GM23338 (cell line): ENCODE results near the gene CD9. TPM values are rescaled to one million over a fixed set of nuclear protein-coding genes. Genes with fewer than 3 reads are reported as not detected.

ENCODE experiments used
- ATAC-seq: fragments of 200-7000 bp; cut with Tn5 transposase; 3 replicates; pipeline ENCODE4 v1.9.1; 2020
- DNase-seq: peaks from one replicate; pipeline ENCODE4 v3.0.0-alpha.2; 2015; ENCODE audit warnings: low spot score
- H2AFZ ChIP-seq: fragments of 200-600 bp; sonication (generic); 2 replicates; pipeline ENCODE4 v1.8.0; 2016; ENCODE audit warnings: antibody characterized with exemption, mild to moderate bottlenecking, moderate library complexity
- H3F3A ChIP-seq: fragments of 200-600 bp; sonication (generic); replicated peaks from 2 replicates; pipeline ENCODE4 v1.8.0; 2017; ENCODE audit warnings: antibody characterized with exemption, mixed run types, low read depth
- H3K27ac ChIP-seq: fragments of 200-600 bp; sonication (generic); 2 replicates; pipeline ENCODE4 v1.6.1; 2016; ENCODE audit warnings: low read depth
- H3K27me3 ChIP-seq: fragments of 200-600 bp; sonication (generic); 2 replicates; pipeline ENCODE4 v1.8.0; 2016; ENCODE audit warnings: mild to moderate bottlenecking, mixed run types, moderate library complexity; ENCODE audit not compliant: insufficient read depth
- H3K36me3 ChIP-seq: fragments of 200-600 bp; sonication (generic); 2 replicates; pipeline ENCODE4 v1.8.0; 2016; ENCODE audit warnings: mild to moderate bottlenecking; ENCODE audit not compliant: insufficient read depth
- H3K4me1 ChIP-seq: fragments of 200-600 bp; sonication (generic); 2 replicates; pipeline ENCODE4 v1.8.0; 2016; ENCODE audit warnings: mild to moderate bottlenecking, moderate library complexity; ENCODE audit not compliant: insufficient read depth
- H3K4me2 ChIP-seq: fragments of 200-600 bp; sonication (generic); 2 replicates; pipeline ENCODE4 v1.7.1; 2017; ENCODE audit warnings: mixed run types
- H3K4me3 ChIP-seq: fragments of 200-600 bp; sonication (generic); 2 replicates; pipeline ENCODE4 v1.6.1; 2016; ENCODE audit warnings: mixed run types
- H3K79me2 ChIP-seq: fragments of 200-600 bp; sonication (generic); replicated peaks from 2 replicates; pipeline ENCODE4 v1.8.0; 2017; ENCODE audit warnings: mild to moderate bottlenecking; ENCODE audit not compliant: insufficient read depth
- H3K9me2 ChIP-seq: fragments of 200-600 bp; sonication (generic); 2 replicates; pipeline ENCODE4 v1.8.0; 2017; ENCODE audit not compliant: insufficient read depth
- H4K20me1 ChIP-seq: fragments of 200-600 bp; sonication (generic); replicated peaks from 2 replicates; pipeline ENCODE4 v1.8.0; 2017; ENCODE audit warnings: mild to moderate bottlenecking; ENCODE audit not compliant: insufficient read depth
- H3K27ac Mint-ChIP-seq: 2 replicates; pipeline ENCODE4 v1.8.0; 2020; ENCODE audit warnings: inconsistent platforms, mild to moderate bottlenecking, moderate library complexity, mixed read lengths
- H3K27me3 Mint-ChIP-seq: 3 replicates; pipeline ENCODE4 v1.8.0; 2022; ENCODE audit warnings: low read depth, mild to moderate bottlenecking, moderate library complexity, mixed read lengths, inconsistent platforms; ENCODE audit not compliant: insufficient read depth, poor library complexity
- H3K36me3 Mint-ChIP-seq: 3 replicates; pipeline ENCODE4 v1.8.0; 2021; ENCODE audit warnings: low read depth, mild to moderate bottlenecking, inconsistent platforms, moderate library complexity, mixed read lengths
- H3K4me1 Mint-ChIP-seq: 3 replicates; pipeline ENCODE4 v1.8.0; 2020; ENCODE audit warnings: mild to moderate bottlenecking, inconsistent platforms, mixed read lengths
- H3K4me3 Mint-ChIP-seq: 3 replicates; pipeline ENCODE4 v1.8.0; 2021; ENCODE audit warnings: moderate library complexity, mild to moderate bottlenecking, inconsistent platforms, mixed read lengths
- H3K9me3 Mint-ChIP-seq: 3 replicates; pipeline ENCODE4 v1.8.0; 2020; ENCODE audit warnings: moderate library complexity, mild to moderate bottlenecking, inconsistent platforms, mixed read lengths
- CTCF ChIP-seq, 2 experiments: fragments of 200-600 bp in 1 of 2; sonication (generic) in 1 of 2; conservative IDR thresholded peaks; 2 replicates each; pipeline versions ENCODE4 v1.5.1 to v1.6.1; 2016 to 2017; ENCODE audit warnings: antibody characterized with exemption in 2 of 2, low read depth in 2 of 2, mild to moderate bottlenecking in 2 of 2, moderate library complexity in 1 of 2
- ETS1 ChIP-seq: IDR thresholded peaks from 2 replicates; pipeline ENCODE4 v1.6.1; 2016; ENCODE audit warnings: antibody characterized with exemption
- JUNB ChIP-seq: IDR thresholded peaks from one replicate; pipeline ENCODE4 v1.6.1; 2016; ENCODE audit warnings: antibody characterized with exemption; ENCODE audit not compliant: unreplicated experiment
- POLR2AphosphoS5 ChIP-seq: IDR thresholded peaks from 2 replicates; pipeline ENCODE4 v1.6.1; 2016; ENCODE audit warnings: antibody characterized with exemption, low read depth
- polyA plus RNA-seq: library from polyadenylated mRNA; unstranded; fragments of >200 nt; fragmentation: Nextera tagmentation; extraction: Ambion mirVana; gene quantifications from 2 replicates; pipeline ENCODE4 v1.2.1, GENCODE V29; 2016
- total RNA-seq: library from RNA; depleted of rRNA; stranded (reverse); fragments of >200 nt; shearing (Covaris generic); gene quantifications from 2 replicates; pipeline ENCODE4 v1.2.3, GENCODE V29; 2014

Gene CD9
- total and polyA plus RNA-seq, 2 experiments from 2014 or later: 222 to 251 TPM

- peak; percentile 58 for DNase-seq
- H3K9me2 ChIP-seq: no peaks in the 10 kb centered on the region
- no peaks in the 10 kb centered on the region for H3K27me3 ChIP-seq
- H3K27me3 Mint-ChIP-seq: peaks cover 34% of the 10 kb centered on the region
- no peak overlapping the region for H3K27ac ChIP-seq
- no peaks in the 10 kb centered on the region for H3K9me3 Mint-ChIP-seq
- peak; percentile 5; the same call in 2 of the 3 replicates for ATAC-seq
- no peaks in the 10 kb centered on the region for H3K79me2 ChIP-seq
- H3F3A ChIP-seq: 0 out of 2 replicates have a peak, but pooled peaks cover 7% of the 10 kb centered on the region
- H4K20me1 ChIP-seq: no peaks in the 10 kb centered on the region
- H2AFZ ChIP-seq: no peak overlapping the region
- H3K36me3 Mint-ChIP-seq: no peaks in the 10 kb centered on the region; the same call in 2 of the 3 replicates
- no peak overlapping the region for H3K4me2 ChIP-seq
- H3K4me1 ChIP-seq: peaks cover 52% of the 10 kb centered on the region
- H3K27ac Mint-ChIP-seq: no peak overlapping the region
- no peaks in the 10 kb centered on the region for H3K36me3 ChIP-seq
- TF ChIP-seq CTCF (conservative IDR thresholded peaks at IDR 0.05; ENCODE audit: low read depth in 2 of 2) (peak; percentile 16 to 36; a peak in 2 of 4 replicates), POLR2AphosphoS5 (no peak)
- no peak overlapping the region for H3K4me3 ChIP-seq
- peaks cover 66% of the 10 kb centered on the region for H3K4me1 Mint-ChIP-seq
- H3K4me3 Mint-ChIP-seq: no peak overlapping the region
Observed at GRCh38 chr12:6276956-6277620, 76.9 kb downstream of the CD9 start.

GRCh38 chr12:6277982-6278438 lies 77.8 kb downstream of the CD9 start:
- Mint-ChIP-seq H3K4me3 (peak overlapping the region; percentile 76), H3K9me3 (no peaks in the 10 kb centered on the region), H3K27ac (no peak overlapping the region), H3K4me1 (peaks cover 61% of the 10 kb centered on the region), H3K36me3 (no peaks in the 10 kb centered on the region; the same call in 2 of the 3 replicates), H3K27me3 (peaks cover 27% of the 10 kb centered on the region)
- Histone ChIP-seq H3K27ac (no peak overlapping the region), H4K20me1 (no peaks in the 10 kb centered on the region), H3K4me2 (peak overlapping the region; percentile 87), H3K79me2 (no peaks in the 10 kb centered on the region), H3F3A (0 out of 2 replicates have a peak, but pooled peaks cover 7% of the 10 kb centered on the region), H2AFZ (peak overlapping the region; percentile 88), H3K27me3 (no peaks in the 10 kb centered on the region), H3K4me3 (peak overlapping the region; percentile 57), H3K36me3 (no peaks in the 10 kb centered on the region), H3K9me2 (no peaks in the 10 kb centered on the region), H3K4me1 (peaks cover 42% of the 10 kb centered on the region)
- TF ChIP-seq JUNB: peak; percentile 47
- no peak for TF ChIP-seq ETS1
- ATAC-seq: peak; percentile 9
- DNase-seq: peak; percentile 49
